ENCODE data around the gene EFHD1.

EFHD1 gene

GRCh38 chr2:232633413-232634205 lies at the start of gene EFHD1:
Gene EFHD1 (plus strand): TSS chr2:232633604. CDS start chr2:232633705, 101 bp downstream.
- peak within 1 kb of the TSS; percentile 48 for H3K4me2 ChIP-seq (ENCODE audit: low read length)
- no peaks in the 10 kb centered on the region for H3K36me3 ChIP-seq (ENCODE audit: control insufficient read depth, low read length)
- H3K9me2 ChIP-seq (replicated peaks; ENCODE audit: control insufficient read depth, low read length) = no peaks in the 10 kb centered on the region
- no peaks in the 10 kb centered on the region for H4K20me1 ChIP-seq (ENCODE audit: control insufficient read depth, insufficient read depth, low read depth, low read length)
- no peaks in the 10 kb centered on the region for H3K79me2 ChIP-seq (ENCODE audit: control insufficient read depth, low read length)
- H3K27me3 ChIP-seq (ENCODE audit: control insufficient read depth, low read length) = peaks cover 19% of the 10 kb centered on the region
- no peaks in the 10 kb centered on the region for H3F3A ChIP-seq (ENCODE audit: control insufficient read depth, insufficient read depth)
- peak within 1 kb of the TSS; percentile 13 for H3K4me3 ChIP-seq (ENCODE audit: low read length)
- no peaks in the 10 kb centered on the region for H3K4me1 ChIP-seq (ENCODE audit: control insufficient read depth, low read length)
- TF ChIP-seq EZH2phosphoT487 (IDR thresholded peaks at IDR 0.05; ENCODE audit: borderline replicate concordance, low read length) = no peak
- TF ChIP-seq CTCF (IDR thresholded peaks at IDR 0.05; ENCODE audit: low read depth, low read length, poor library complexity, severe bottlenecking) = no peak
- H3K9me3 ChIP-seq (ENCODE audit: control insufficient read depth, insufficient read depth, low read length) = no peaks in the 10 kb centered on the region
- H3K27ac ChIP-seq (ENCODE audit: low read depth, low read length) = no peak within 1 kb of the TSS

- TF ChIP-seq CTCF (IDR thresholded peaks at IDR 0.05; ENCODE audit: low read depth, low read length, poor library complexity, severe bottlenecking) = no peak
- no peak for TF ChIP-seq EZH2phosphoT487 (IDR thresholded peaks at IDR 0.05; ENCODE audit: borderline replicate concordance, low read length)
- peaks cover 10% of the 10 kb centered on the region for H3K4me1 ChIP-seq (ENCODE audit: control insufficient read depth, low read length)
- no peak overlapping the region for H3K4me2 ChIP-seq (ENCODE audit: low read length)
- no peaks in the 10 kb centered on the region for H3K27me3 ChIP-seq (ENCODE audit: control insufficient read depth, low read length)
- H3K9me3 ChIP-seq (ENCODE audit: control insufficient read depth, insufficient read depth, low read length) = no peaks in the 10 kb centered on the region
- H4K20me1 ChIP-seq (ENCODE audit: control insufficient read depth, insufficient read depth, low read depth, low read length) = no peaks in the 10 kb centered on the region
- H3K79me2 ChIP-seq (ENCODE audit: control insufficient read depth, low read length) = no peaks in the 10 kb centered on the region
- H3F3A ChIP-seq (ENCODE audit: control insufficient read depth, insufficient read depth) = no peaks in the 10 kb centered on the region
- H3K9me2 ChIP-seq (replicated peaks; ENCODE audit: control insufficient read depth, low read length) = no peaks in the 10 kb centered on the region
- no peak overlapping the region for H3K4me3 ChIP-seq (ENCODE audit: low read length)
- no peaks in the 10 kb centered on the region for H3K36me3 ChIP-seq (ENCODE audit: control insufficient read depth, low read length)
- no peak overlapping the region for H3K27ac ChIP-seq (ENCODE audit: low read depth, low read length)
These were observed 49.2 kb upstream of the EFHD1 start for GRCh38 chr2:232584238-232584637.

- no peak overlapping the region for H3K4me2 ChIP-seq (ENCODE audit: low read length)
- H3K27me3 ChIP-seq (ENCODE audit: control insufficient read depth, low read length) = no peaks in the 10 kb centered on the region
- TF ChIP-seq EZH2phosphoT487 (IDR thresholded peaks at IDR 0.05; ENCODE audit: borderline replicate concordance, low read length) = no peak
- no peak for TF ChIP-seq CTCF (IDR thresholded peaks at IDR 0.05; ENCODE audit: low read depth, low read length, poor library complexity, severe bottlenecking)
- no peaks in the 10 kb centered on the region for H3K36me3 ChIP-seq (ENCODE audit: control insufficient read depth, low read length)
- H3K9me2 ChIP-seq (replicated peaks; ENCODE audit: control insufficient read depth, low read length) = no peaks in the 10 kb centered on the region
- H3F3A ChIP-seq (ENCODE audit: control insufficient read depth, insufficient read depth) = no peaks in the 10 kb centered on the region
- no peaks in the 10 kb centered on the region for H3K9me3 ChIP-seq (ENCODE audit: control insufficient read depth, insufficient read depth, low read length)
- H3K79me2 ChIP-seq (ENCODE audit: control insufficient read depth, low read length) = no peaks in the 10 kb centered on the region
- H3K4me1 ChIP-seq (ENCODE audit: control insufficient read depth, low read length) = peaks cover under 1% of the 10 kb centered on the region; the same call in 1 of the 2 replicates
- no peaks in the 10 kb centered on the region for H4K20me1 ChIP-seq (ENCODE audit: control insufficient read depth, insufficient read depth, low read depth, low read length)
- H3K27ac ChIP-seq (ENCODE audit: low read depth, low read length) = no peak overlapping the region
- H3K4me3 ChIP-seq (ENCODE audit: low read length) = no peak overlapping the region
These were observed 46.4 kb upstream of the EFHD1 start for GRCh38 chr2:232586943-232587505.

All from DOHH2 (cell line).